Stimulated activated CD4-positive, alpha-beta T cell treated with anti-CD3 and anti-CD28 coated beads, Interleukin-15, amount 100 ng/mL, for 48 hours (primary cell): ENCODE data around the gene ANO8.
A peak's percentile ranks its signal among the peaks of the same experiment; 100 is the strongest.

Source experiments
- DNase-seq, 2 donors: peaks; one replicate each; pipeline ENCODE4 v3.0.0-alpha.2; 2020; ENCODE audit warnings: low read depth in 2 of 2

The ANO8 gene

GRCh38 chr19:17346109-17346671 lies 11.5 kb upstream of the ANO8 start:
- DNase-seq: peak; percentile 59 to 76

- no peak for DNase-seq
These were observed 7.2 kb upstream of the ANO8 start for GRCh38 chr19:17341845-17342244.

GRCh38 chr19:17341386-17341785 lies 6.7 kb upstream of the ANO8 start:
- no peak for DNase-seq

GRCh38 chr19:17340871-17341357 lies 6.3 kb upstream of the ANO8 start:
- DNase-seq: no peak

GRCh38 chr19:17340302-17340870 lies 5.7 kb upstream of the ANO8 start:
- DNase-seq: no peak

- DNase-seq: peak in 1 of 2 donors; percentile 52
These were observed 4.6 kb upstream of the ANO8 start for GRCh38 chr19:17339088-17339741.

GRCh38 chr19:17338433-17339078 lies 3.9 kb upstream of the ANO8 start:
- no peak for DNase-seq

- DNase-seq: no peak
These were observed 3.2 kb upstream of the ANO8 start for GRCh38 chr19:17337675-17338432.

- DNase-seq: peak; percentile 95 to 96
These were observed 2.4 kb upstream of the ANO8 start, which contains the start of gene GTPBP3 for GRCh38 chr19:17336872-17337674. Gene GTPBP3 (plus strand): TSS chr19:17337553. CDS start chr19:17337612, 59 bp downstream.

GRCh38 chr19:17335575-17335974 lies 920 bp upstream of the ANO8 start:
- no peak for DNase-seq

- DNase-seq: peak; percentile 59 to 76
These were observed 843 bp downstream of the ANO8 start for GRCh38 chr19:17333611-17334413.

GRCh38 chr19:17332677-17333581 lies 1.7 kb downstream of the ANO8 start:
- DNase-seq: peak; percentile 51 to 59

GRCh38 chr19:17332360-17332676 lies 2.3 kb downstream of the ANO8 start:
- DNase-seq: no peak

GRCh38 chr19:17331045-17331558 lies 3.6 kb downstream of the ANO8 start:
- DNase-seq: no peak

GRCh38 chr19:17330262-17331044 lies 4.2 kb downstream of the ANO8 start:
- DNase-seq: no peak

- no peak for DNase-seq
These were observed 5.0 kb downstream of the ANO8 start for GRCh38 chr19:17329366-17330261.
